NCI-H1436 (cell line): ENCODE data around the gene HIRA.

Experiments
- DNase-seq: peaks from one replicate; lab custom pipeline; 2025; lab: John Stamatoyannopoulos, UW

The HIRA gene

GRCh38 chr22:19431649-19432132 lies at the start of gene HIRA:
Gene HIRA (minus strand): TSS chr22:19431733. CDS start chr22:19431476, 257 bp downstream.
- peak; percentile 72 for DNase-seq

GRCh38 chr22:19480789-19481188 lies 49.3 kb upstream of the HIRA start:
- DNase-seq = no peak

- DNase-seq = no peak
Observed at GRCh38 chr22:19480173-19480568, 48.6 kb upstream of the HIRA start.

- DNase-seq = peak; percentile 96
Observed at GRCh38 chr22:19479355-19480172, 48.0 kb upstream of the HIRA start, which contains the start of gene CDC45. Gene CDC45 (plus strand): TSS chr22:19479920. CDS start chr22:19479969, 49 bp downstream.

GRCh38 chr22:19478901-19479354 lies 47.4 kb upstream of the HIRA start, which contains the start of gene UFD1:
Gene UFD1 (minus strand): TSS chr22:19479193. CDS start chr22:19479085, 108 bp downstream.
- DNase-seq = peak; percentile 56

- no peak for DNase-seq
Observed at GRCh38 chr22:19478045-19478900, 46.7 kb upstream of the HIRA start.

- DNase-seq = no peak
Observed at GRCh38 chr22:19477321-19478044, 46.0 kb upstream of the HIRA start.

GRCh38 chr22:19476023-19476422 lies 44.5 kb upstream of the HIRA start:
- DNase-seq = no peak

GRCh38 chr22:19473578-19473977 lies 42.0 kb upstream of the HIRA start:
- no peak for DNase-seq

GRCh38 chr22:19472233-19472632 lies 40.7 kb upstream of the HIRA start:
- no peak for DNase-seq

- no peak for DNase-seq
Observed at GRCh38 chr22:19471572-19471971, 40.0 kb upstream of the HIRA start.

- no peak for DNase-seq
Observed at GRCh38 chr22:19470010-19470409, 38.5 kb upstream of the HIRA start.

- no peak for DNase-seq
Observed at GRCh38 chr22:19469421-19469820, 37.9 kb upstream of the HIRA start.

GRCh38 chr22:19467912-19468311 lies 36.4 kb upstream of the HIRA start:
- no peak for DNase-seq

- no peak for DNase-seq
Observed at GRCh38 chr22:19466848-19467752, 35.6 kb upstream of the HIRA start.

- DNase-seq = no peak
Observed at GRCh38 chr22:19466126-19466716, 34.7 kb upstream of the HIRA start.

- no peak for DNase-seq
Observed at GRCh38 chr22:19464975-19465374, 33.4 kb upstream of the HIRA start.

- DNase-seq = no peak
Observed at GRCh38 chr22:19464546-19464945, 33.0 kb upstream of the HIRA start.

- DNase-seq = no peak
Observed at GRCh38 chr22:19463491-19464469, 32.2 kb upstream of the HIRA start.
